HL-60/S4 treated with phorbol 12-myristate 13-acetate at 8.2 ng/mL for 4 days and 3 days (cell line): ENCODE measurements around the gene SMARCA2.

Source experiments
- in situ Hi-C: fragments of 300-500 bp; cut with MboI; formaldehyde crosslinking; loops from 2 replicates; pipeline ENCODE4 v1.15.0; 2022; ENCODE audit warnings: low sequenced_read_pairs

Gene SMARCA2

GRCh38 chr9:2015581-2016407 lies 647 bp downstream of the SMARCA2 start:
- in situ Hi-C loops, result no loop called here

GRCh38 chr9:2016408-2017330 lies 1.5 kb downstream of the SMARCA2 start:
- in situ Hi-C loops, result no loop called here

DNA sequence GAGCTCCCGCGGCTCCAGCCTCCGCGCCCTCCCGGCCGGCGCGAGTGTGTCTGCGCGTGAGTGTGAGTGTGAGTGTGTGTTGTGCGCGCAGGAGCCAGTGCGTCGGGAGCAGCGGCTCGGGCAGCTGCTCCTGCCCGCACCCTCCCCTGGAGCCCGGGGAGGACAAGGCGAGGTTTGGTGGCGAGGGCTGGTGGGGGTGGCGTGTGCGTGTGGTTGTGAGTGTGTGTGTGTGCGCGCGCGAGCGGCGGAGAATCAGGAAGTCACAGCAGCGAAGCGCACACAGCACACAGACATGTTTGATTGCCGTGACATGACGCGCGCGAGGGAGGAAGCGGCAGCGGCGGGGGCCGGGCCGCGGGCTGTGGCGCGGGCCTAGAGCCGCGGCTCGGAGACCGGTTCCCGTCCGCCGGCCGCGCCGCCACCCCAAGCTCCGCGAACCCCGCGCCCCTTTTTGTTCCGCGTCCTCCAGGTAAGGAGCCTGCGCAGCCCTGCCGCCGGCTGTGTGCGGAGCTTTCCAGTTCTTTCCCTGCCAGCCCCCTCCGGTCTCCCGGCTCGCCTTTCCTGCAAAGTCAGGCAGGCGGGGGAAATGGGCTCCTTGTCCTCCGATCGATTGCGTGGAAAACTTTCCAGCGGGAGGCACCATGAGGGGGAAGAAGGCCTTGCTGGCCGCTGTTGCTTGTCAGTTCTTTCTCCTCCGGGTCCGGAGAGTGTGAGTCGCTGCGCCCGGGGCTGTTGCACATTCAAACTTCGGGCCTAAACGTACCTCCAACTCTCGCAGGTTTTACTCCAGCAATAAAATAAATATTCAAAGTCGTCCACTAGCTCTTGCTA lies 2.4 kb downstream of the SMARCA2 start:
- in situ Hi-C loops, result no loop called here

DNA sequence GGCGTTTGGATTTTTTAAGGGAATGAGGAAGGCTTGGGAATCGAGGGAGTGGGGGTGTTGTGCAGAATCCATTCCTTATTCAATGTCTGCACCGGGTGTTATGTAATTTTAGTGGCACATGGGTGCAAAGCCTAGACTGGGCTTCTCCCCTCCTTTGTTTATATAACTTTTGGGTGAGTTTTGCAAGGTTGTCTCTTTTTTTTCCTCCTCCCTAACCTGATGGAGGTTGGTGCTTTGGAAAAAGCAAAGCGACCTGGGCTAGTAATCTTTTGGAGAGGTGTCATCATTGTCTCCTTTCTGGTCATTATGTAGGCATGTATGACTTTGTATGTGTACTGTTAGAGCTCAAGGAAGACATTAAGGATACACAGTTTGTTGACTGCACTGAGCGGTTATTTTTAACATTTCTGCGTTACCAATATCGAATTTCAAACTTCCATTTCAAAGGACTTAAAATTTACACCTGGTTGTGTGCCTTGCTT lies 3.1 kb downstream of the SMARCA2 start:
- in situ Hi-C loops, result no loop called here

- in situ Hi-C loops, result no loop called here
These were observed 3.8 kb downstream of the SMARCA2 start for GRCh38 chr9:2018764-2019558.

DNA sequence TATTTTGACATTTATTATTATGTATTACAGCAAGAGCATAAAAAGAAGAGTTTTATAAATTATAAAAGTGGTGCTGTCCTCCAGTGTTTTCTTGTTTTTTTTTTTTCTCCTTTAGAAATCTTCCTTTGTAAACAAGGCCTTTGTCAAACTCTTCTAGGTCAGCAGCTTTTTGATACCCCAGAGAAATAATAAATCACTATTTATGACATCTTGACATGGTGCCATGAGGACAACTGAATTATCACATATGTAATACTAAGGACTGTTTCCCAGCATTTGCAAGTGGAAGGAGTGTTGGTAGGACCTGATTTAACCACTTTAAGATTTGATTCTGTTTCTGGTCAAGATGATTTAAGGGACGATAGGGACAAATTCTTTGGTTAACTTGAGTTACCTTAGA lies 4.6 kb downstream of the SMARCA2 start:
- in situ Hi-C loops, result no loop called here

- in situ Hi-C loops, result no loop called here
These were observed 6.6 kb downstream of the SMARCA2 start for GRCh38 chr9:2021731-2022130.

DNA sequence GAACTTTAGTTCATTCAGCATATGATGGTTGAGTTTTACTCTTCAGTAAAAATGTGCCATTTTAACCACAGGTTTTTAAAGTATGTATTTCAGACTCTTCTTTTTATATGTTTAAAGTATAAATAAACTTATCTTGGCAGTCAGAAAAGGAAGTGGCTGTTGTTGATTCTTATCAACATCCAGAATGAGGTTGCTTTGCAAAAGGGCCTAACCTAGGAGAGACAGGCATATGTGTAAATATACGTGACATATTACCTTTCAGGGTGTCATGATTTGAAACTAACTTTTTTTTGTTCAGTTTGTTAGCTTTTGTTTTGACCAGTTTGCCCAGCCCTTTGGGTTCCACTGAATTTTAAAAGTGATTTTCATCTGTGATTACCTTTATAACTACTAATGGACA lies 7.4 kb downstream of the SMARCA2 start:
- in situ Hi-C loops, result no loop called here

DNA sequence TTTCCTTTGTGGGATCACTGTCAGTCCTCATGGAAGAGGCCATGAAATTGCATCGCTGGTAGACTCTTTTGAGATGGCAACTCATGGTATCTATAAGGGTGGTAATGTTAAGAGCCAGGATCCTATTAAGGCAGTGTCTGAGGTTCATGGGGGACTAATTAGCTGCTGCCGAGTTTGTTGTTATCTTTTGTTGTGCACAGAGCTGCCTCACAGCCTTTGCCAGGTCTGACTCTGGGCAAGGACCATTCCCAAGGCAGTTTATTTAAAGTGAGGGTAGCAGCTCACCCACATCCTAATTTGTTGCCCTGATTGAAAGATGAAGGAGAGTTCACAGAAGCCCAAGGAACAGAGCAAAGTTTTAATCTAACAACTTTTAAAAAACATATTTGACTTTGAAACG lies 7.9 kb downstream of the SMARCA2 start:
- in situ Hi-C loops, result no loop called here

GRCh38 chr9:2023532-2023931 lies 8.4 kb downstream of the SMARCA2 start:
- in situ Hi-C loops, result no loop called here

- in situ Hi-C loops, result no loop called here
These were observed 10.0 kb downstream of the SMARCA2 start for GRCh38 chr9:2024888-2025782.

- in situ Hi-C loops, result no loop called here
These were observed 11.3 kb downstream of the SMARCA2 start for GRCh38 chr9:2026220-2026997.

GRCh38 chr9:2027543-2028160 lies 12.5 kb downstream of the SMARCA2 start:
- in situ Hi-C loops, result no loop called here

- in situ Hi-C loops, result no loop called here
These were observed 13.7 kb downstream of the SMARCA2 start for GRCh38 chr9:2028888-2029287.

DNA sequence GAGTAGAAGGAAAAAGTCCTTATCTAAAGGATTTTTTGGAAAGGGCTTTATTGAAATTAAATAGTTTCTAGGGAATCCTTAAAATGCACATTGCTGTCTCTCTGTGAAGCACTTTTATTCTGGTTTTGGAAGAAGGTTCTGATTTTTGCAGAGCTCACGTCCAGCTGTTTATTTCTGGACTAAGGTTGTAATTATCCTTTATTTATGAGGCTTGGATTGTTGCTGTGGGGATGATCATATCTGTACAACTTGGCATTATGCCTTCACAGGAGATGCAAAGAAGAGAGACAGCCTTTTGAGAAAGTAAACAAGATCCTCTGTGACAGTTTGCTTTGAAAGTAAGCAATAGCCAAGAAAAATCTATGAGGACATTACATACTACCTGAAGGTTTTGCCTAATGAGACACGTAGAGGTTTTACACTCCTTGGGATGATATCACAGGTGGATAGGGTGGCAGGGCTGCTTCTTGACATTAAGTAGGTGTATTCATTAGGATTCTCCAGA lies 14.6 kb downstream of the SMARCA2 start:
- in situ Hi-C loops, result no loop called here

DNA sequence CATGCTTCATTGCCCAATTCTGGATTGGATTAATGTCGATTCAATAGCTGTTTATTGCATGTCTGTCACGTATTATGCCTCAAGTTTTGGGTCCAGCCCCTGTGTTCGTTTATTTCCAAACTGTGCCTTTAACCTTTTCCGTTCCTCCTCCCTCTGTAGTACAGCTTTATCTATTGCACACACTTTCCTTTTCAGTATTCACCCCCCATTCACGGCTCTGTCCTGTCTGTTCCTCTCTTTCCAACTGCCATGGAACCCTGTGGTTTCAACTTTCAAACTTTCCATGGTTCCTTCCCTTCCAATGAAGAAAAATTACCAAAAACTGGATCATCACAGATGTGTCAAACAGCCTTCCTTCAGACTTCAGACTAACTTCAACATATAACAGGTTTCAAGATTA lies 17.1 kb downstream of the SMARCA2 start:
- in situ Hi-C loops, result no loop called here

DNA sequence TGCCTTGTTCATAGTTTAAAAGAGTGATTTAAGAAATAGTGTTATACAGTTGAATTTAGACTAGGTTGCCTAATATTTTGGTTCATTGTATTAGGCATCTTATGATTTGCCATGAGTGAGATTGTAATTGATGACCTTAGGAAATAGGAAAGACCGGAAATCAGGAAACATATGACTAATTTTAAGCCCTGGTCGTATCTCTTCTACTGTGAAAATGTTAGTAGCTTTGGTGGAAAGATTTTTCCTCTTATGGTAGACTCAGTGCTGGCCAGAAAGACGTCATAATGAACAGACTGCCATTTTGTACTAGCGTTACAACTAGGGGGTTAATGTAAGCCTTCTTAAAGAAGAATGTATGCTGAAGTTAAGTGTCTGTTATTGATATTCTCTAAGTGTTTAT lies 21.7 kb downstream of the SMARCA2 start:
- in situ Hi-C loops, result no loop called here
